GM19372 (cell line): Measurements from ENCODE around the gene BLOC1S4.

Source experiments
- ATAC-seq: cut with Tn5 transposase; IDR thresholded peaks from one replicate; pipeline ENCODE4 v1.9.1; 2021; ENCODE audit warnings: mild to moderate bottlenecking, low read depth, moderate library complexity; ENCODE audit not compliant: unreplicated experiment

Gene BLOC1S4

GRCh38 chr4:6760865-6761264 is 44.9 kb downstream of the BLOC1S4 start:
- ATAC-seq = no peak

GRCh38 chr4:6761649-6762615 is 46.0 kb downstream of the BLOC1S4 start:
- no peak for ATAC-seq

- ATAC-seq = no peak
Measured at GRCh38 chr4:6763330-6763851, 47.4 kb downstream of the BLOC1S4 start.

GRCh38 chr4:6764976-6765620 is 49.1 kb downstream of the BLOC1S4 start:
- no peak for ATAC-seq

- ATAC-seq = no peak
Measured at GRCh38 chr4:6765703-6766102, 49.7 kb downstream of the BLOC1S4 start.
